ENCODE data around the gene ISL1.

The ISL1 gene

DNA sequence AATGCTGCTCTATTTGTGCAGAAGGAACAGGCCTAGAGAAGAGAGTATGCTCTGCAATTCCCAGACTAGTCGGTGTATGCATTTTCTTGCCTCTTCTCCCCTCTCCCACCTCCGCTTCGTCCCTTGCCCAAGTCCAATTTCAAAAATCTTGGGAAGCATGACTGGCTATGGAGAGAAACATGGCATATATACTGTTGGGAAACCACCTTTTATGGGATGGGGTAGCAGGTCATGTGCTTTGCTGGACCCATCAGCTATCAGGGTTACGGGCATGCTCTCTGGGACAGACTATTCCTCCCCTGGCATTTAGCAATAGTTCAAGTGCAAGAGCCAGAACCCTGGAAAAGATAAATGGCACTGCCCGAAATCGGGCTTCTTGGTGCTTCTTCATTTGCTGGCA is 12.0 kb downstream of the ISL1 start:
- Histone ChIP-seq H3K27me3 (ENCODE audit: insufficient read depth, poor library complexity, severe bottlenecking) (no peaks in the 10 kb centered on the region), H3K27ac (ENCODE audit: poor library complexity, severe bottlenecking) (no peak overlapping the region), H3K4me3 (ENCODE audit: severe bottlenecking) (no peak overlapping the region), H3K9me3 (ENCODE audit: severe bottlenecking) (no peaks in the 10 kb centered on the region), H3K36me3 (ENCODE audit: low read depth) (peaks cover 23% of the 10 kb centered on the region), H3K4me1 (ENCODE audit: insufficient read depth, poor library complexity, severe bottlenecking) (peaks cover 13% of the 10 kb centered on the region)
- DNase-seq (ENCODE audit: low spot score): no peak
- TF ChIP-seq, protein P1, sequence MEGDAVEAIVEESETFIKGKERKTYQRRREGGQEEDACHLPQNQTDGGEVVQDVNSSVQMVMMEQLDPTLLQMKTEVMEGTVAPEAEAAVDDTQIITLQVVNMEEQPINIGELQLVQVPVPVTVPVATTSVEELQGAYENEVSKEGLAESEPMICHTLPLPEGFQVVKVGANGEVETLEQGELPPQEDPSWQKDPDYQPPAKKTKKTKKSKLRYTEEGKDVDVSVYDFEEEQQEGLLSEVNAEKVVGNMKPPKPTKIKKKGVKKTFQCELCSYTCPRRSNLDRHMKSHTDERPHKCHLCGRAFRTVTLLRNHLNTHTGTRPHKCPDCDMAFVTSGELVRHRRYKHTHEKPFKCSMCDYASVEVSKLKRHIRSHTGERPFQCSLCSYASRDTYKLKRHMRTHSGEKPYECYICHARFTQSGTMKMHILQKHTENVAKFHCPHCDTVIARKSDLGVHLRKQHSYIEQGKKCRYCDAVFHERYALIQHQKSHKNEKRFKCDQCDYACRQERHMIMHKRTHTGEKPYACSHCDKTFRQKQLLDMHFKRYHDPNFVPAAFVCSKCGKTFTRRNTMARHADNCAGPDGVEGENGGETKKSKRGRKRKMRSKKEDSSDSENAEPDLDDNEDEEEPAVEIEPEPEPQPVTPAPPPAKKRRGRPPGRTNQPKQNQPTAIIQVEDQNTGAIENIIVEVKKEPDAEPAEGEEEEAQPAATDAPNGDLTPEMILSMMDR (IDR thresholded peaks at IDR 0.05; ENCODE audit: poor library complexity, severe bottlenecking): no peak
- no peak for ATAC-seq (ENCODE audit: low read depth)

DNA sequence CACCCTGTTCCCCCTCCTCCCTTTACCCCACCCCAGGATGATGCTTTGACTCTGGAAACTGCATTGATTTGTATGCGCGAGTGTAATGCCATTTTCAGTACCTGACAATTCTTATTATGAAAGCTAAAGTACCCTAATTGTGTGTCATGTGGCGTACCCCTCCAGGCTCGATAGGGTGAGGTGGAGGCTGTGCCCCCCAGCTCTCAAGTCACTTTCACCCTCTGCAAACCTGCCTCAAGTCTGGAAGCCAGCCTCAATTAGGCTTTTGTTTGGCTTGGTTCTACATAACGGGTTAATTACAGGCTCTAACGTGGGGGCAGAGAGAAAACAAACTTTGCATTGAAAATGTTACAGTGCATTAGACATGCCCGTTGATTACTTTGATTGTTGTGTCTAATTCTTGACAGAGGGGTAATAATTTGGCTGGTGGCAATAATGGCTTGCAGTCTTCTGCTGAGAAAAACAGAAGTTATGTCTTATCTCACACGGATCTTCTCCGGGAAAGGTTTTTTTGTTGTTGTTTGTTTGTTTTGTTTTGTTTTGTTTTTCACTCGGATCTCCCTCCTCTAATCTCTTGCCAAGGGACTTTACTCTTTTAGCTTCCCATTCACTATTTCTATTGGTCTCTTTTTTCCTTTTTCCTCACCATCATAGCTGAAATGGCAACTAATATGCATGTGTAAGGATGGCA is 12.6 kb downstream of the ISL1 start:
- no peak for DNase-seq (ENCODE audit: low spot score)
- ATAC-seq (ENCODE audit: low read depth): no peak
- Histone ChIP-seq H3K4me3 (ENCODE audit: severe bottlenecking) (no peak overlapping the region), H3K9me3 (ENCODE audit: severe bottlenecking) (no peaks in the 10 kb centered on the region), H3K36me3 (ENCODE audit: low read depth) (peaks cover 21% of the 10 kb centered on the region), H3K4me1 (ENCODE audit: insufficient read depth, poor library complexity, severe bottlenecking) (peaks cover 13% of the 10 kb centered on the region), H3K27ac (ENCODE audit: poor library complexity, severe bottlenecking) (peak overlapping the region; percentile 70), H3K27me3 (ENCODE audit: insufficient read depth, poor library complexity, severe bottlenecking) (no peaks in the 10 kb centered on the region)
- TF ChIP-seq, protein P1 (IDR thresholded peaks at IDR 0.05; ENCODE audit: poor library complexity, severe bottlenecking): no peak

DNA sequence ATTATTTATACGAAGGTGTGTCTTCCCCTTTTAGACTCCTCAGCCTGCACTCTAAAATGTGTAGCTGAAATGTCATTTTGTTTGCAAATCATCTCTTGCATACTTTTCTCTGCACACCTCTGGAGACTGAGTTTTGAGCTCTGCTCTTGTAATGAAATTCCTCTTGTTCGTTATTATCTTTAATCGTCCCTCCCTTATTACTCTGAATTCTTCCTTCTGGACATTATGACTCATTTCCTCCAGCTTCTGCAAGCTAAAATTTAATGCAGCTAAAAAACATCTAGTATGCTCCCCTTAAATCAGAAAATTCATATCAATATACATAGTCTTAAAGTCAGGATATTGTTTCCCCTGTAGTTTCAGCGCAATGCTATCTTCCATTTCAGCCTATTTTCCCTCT is 13.5 kb downstream of the ISL1 start:
- Histone ChIP-seq H3K4me3 (ENCODE audit: severe bottlenecking) (no peak overlapping the region), H3K27me3 (ENCODE audit: insufficient read depth, poor library complexity, severe bottlenecking) (no peaks in the 10 kb centered on the region), H3K36me3 (ENCODE audit: low read depth) (peaks cover 18% of the 10 kb centered on the region), H3K4me1 (ENCODE audit: insufficient read depth, poor library complexity, severe bottlenecking) (peaks cover 13% of the 10 kb centered on the region), H3K9me3 (ENCODE audit: severe bottlenecking) (no peaks in the 10 kb centered on the region), H3K27ac (ENCODE audit: poor library complexity, severe bottlenecking) (peak overlapping the region; percentile 70)
- ATAC-seq (ENCODE audit: low read depth): peak; percentile 82
- TF ChIP-seq, protein P1 (IDR thresholded peaks at IDR 0.05; ENCODE audit: poor library complexity, severe bottlenecking): no peak
- no peak for DNase-seq (ENCODE audit: low spot score)

DNA sequence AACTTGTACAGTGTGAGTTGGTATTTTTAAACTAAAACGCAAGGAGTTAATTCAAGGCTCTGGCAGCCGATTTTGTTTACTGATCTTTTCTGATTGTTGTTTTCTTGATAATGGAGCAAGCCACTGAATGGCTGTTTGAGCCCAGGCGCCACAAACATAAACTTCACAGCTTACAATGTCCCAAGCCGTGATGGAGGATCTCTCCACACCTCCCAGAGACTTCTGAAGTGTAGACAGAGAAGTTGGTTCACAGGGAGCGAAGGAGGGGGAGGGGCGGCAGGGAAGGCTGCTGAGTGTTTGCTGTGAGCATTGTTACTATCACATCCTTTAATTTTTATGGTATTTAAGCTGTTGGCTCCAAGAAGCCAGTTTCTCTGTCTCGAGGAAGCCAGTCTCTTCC is 14.7 kb downstream of the ISL1 start:
- no peaks in the 10 kb centered on the region for H3K27me3 ChIP-seq (ENCODE audit: insufficient read depth, poor library complexity, severe bottlenecking)
- H3K9me3 ChIP-seq (ENCODE audit: severe bottlenecking): no peaks in the 10 kb centered on the region
- ATAC-seq (ENCODE audit: low read depth): no peak
- peak overlapping the region; percentile 70 for H3K27ac ChIP-seq (ENCODE audit: poor library complexity, severe bottlenecking)
- H3K4me1 ChIP-seq (ENCODE audit: insufficient read depth, poor library complexity, severe bottlenecking): peaks cover 13% of the 10 kb centered on the region
- TF ChIP-seq, protein P1 (IDR thresholded peaks at IDR 0.05; ENCODE audit: poor library complexity, severe bottlenecking): no peak
- H3K4me3 ChIP-seq (ENCODE audit: severe bottlenecking): no peak overlapping the region
- peaks cover 12% of the 10 kb centered on the region; the same call in 1 of the 2 replicates for H3K36me3 ChIP-seq (ENCODE audit: low read depth)
- no peak for DNase-seq (ENCODE audit: low spot score)

Data from RWPE2 (cell line).